Activated CD4-positive, alpha-beta memory T cell treated with anti-CD3 and anti-CD28 coated beads for 36 hours (primary cell): ENCODE results near the gene IL21R. TPM values are rescaled to one million over a fixed set of nuclear protein-coding genes. Genes with fewer than 3 reads are reported as not detected.

Experiments
- CTCF ChIA-PET: fragments of 350-600 bp; sonication (Branson Sonifier 250); formaldehyde crosslinking; loops from one replicate; lab custom pipeline; 2021; ENCODE audit warnings: antibody characterized with exemption, inconsistent platforms; lab: Charles Lee
- POLR2A ChIA-PET: fragments of 350-600 bp; sonication (Branson Sonifier 250); formaldehyde crosslinking; loops from one replicate; lab custom pipeline; 2021; ENCODE audit warnings: antibody characterized with exemption; lab: Charles Lee
- DNase-seq: peaks from one replicate; pipeline ENCODE4 v3.0.0-alpha.2; 2020
- H3K27ac Mint-ChIP-seq: one replicate; pipeline ENCODE4 v1.8.0; 2021; ENCODE audit warnings: mixed read lengths
- H3K27me3 Mint-ChIP-seq: one replicate; pipeline ENCODE4 v1.8.0; 2021; ENCODE audit warnings: mixed read lengths
- H3K36me3 Mint-ChIP-seq: one replicate; pipeline ENCODE4 v1.8.0; 2021; ENCODE audit warnings: mixed read lengths
- H3K4me1 Mint-ChIP-seq: one replicate; pipeline ENCODE4 v1.8.0; 2021; ENCODE audit warnings: low read depth, mixed read lengths
- H3K4me3 Mint-ChIP-seq: one replicate; pipeline ENCODE4 v1.8.0; 2021; ENCODE audit warnings: mild to moderate bottlenecking, mixed read lengths
- H3K9me3 Mint-ChIP-seq: one replicate; pipeline ENCODE4 v1.8.0; 2021; ENCODE audit warnings: mixed read lengths
- intact Hi-C: fragments of 100-400 bp; cut with micrococcal nuclease; formaldehyde crosslinking; loops from one replicate; pipeline ENCODE4 v1.15.1; 2023
- total RNA-seq, 2 experiments: library from RNA; stranded (reverse); gene quantifications; one replicate each; pipeline ENCODE4 v1.2.3, GENCODE V29; 2021

The IL21R gene
- 10 to 100 TPM; 55.0 to 55.9 TPM for total RNA-seq

- POLR2A ChIA-PET = interaction anchor here (0.9 to 5.6 kb wide), 14 partner anchors 10 to 167 kb away, joined by 3 to 87 read pairs (median 4); no protein-coding TSS in a partner anchor
- intact Hi-C loops = loop anchor here (1.0 to 2.0 kb wide), 4 partner anchors 15 to 165 kb away; no protein-coding TSS in a partner anchor
- Mint-ChIP-seq H3K27ac (peak within 1 kb of the TSS; percentile 96), H3K4me3 (peak within 1 kb of the TSS; percentile 100), H3K4me1 (peaks cover 43% of the 10 kb centered on the region), H3K9me3 (no peaks in the 10 kb centered on the region), H3K36me3 (peaks cover 43% of the 10 kb centered on the region), H3K27me3 (no peaks in the 10 kb centered on the region)
- peak; percentile 93 for DNase-seq
- CTCF ChIA-PET = interaction anchor here (1.0 to 8.5 kb wide), 6 partner anchors 27 to 171 kb away, joined by 3 to 75 read pairs (median 6); no protein-coding TSS in a partner anchor
Observed at GRCh38 chr16:27401768-27402568, at the start of gene IL21R. Gene IL21R, plus strand, starts transcription at chr16:27402174. Its CDS starts 27,898 bp downstream, at chr16:27430072.

GRCh38 chr16:27353853-27354252 lies 48.1 kb upstream of the IL21R start:
- Mint-ChIP-seq H3K4me3 (no peak overlapping the region), H3K27me3 (no peaks in the 10 kb centered on the region), H3K4me1 (peaks cover 2% of the 10 kb centered on the region), H3K9me3 (no peaks in the 10 kb centered on the region), H3K27ac (peak overlapping the region; percentile 57), H3K36me3 (peaks cover 89% of the 10 kb centered on the region)
- intact Hi-C loops = no loop called here
- CTCF ChIA-PET = interaction anchor here (3.0 kb wide), 1 partner anchor 119 kb away, joined by 43 read pairs; no protein-coding TSS in a partner anchor
- POLR2A ChIA-PET = no interaction called here
- no peak for DNase-seq

GRCh38 chr16:27355610-27356009 lies 46.4 kb upstream of the IL21R start:
- ChIA-PET CTCF (interaction anchor here (0.6 to 3.7 kb wide), 15 partner anchors 11 to 200 kb away, joined by 3 to 43 read pairs (median 3); partner anchors contain the start of gene KDM8), POLR2A (interaction anchor here (1.0 to 2.3 kb wide), 2 partner anchors 12 to 76 kb away, joined by 3 to 6 read pairs; no protein-coding TSS in a partner anchor)
- DNase-seq = peak; percentile 72
- peaks cover 2% of the 10 kb centered on the region for H3K4me1 Mint-ChIP-seq
- H3K36me3 Mint-ChIP-seq = peaks cover 86% of the 10 kb centered on the region
- H3K9me3 Mint-ChIP-seq = no peaks in the 10 kb centered on the region
- H3K4me3 Mint-ChIP-seq = no peak overlapping the region
- peak overlapping the region; percentile 38 for H3K27ac Mint-ChIP-seq
- intact Hi-C loops = loop anchor here (1.0 kb wide), 1 partner anchor 34 kb away; no protein-coding TSS in a partner anchor
- no peaks in the 10 kb centered on the region for H3K27me3 Mint-ChIP-seq

GRCh38 chr16:27356794-27357193 lies 45.2 kb upstream of the IL21R start:
- CTCF ChIA-PET = interaction anchor here (0.6 to 3.7 kb wide), 5 partner anchors 38 to 153 kb away, joined by 3 to 43 read pairs (median 5); no protein-coding TSS in a partner anchor
- no peaks in the 10 kb centered on the region for H3K9me3 Mint-ChIP-seq

DNA sequence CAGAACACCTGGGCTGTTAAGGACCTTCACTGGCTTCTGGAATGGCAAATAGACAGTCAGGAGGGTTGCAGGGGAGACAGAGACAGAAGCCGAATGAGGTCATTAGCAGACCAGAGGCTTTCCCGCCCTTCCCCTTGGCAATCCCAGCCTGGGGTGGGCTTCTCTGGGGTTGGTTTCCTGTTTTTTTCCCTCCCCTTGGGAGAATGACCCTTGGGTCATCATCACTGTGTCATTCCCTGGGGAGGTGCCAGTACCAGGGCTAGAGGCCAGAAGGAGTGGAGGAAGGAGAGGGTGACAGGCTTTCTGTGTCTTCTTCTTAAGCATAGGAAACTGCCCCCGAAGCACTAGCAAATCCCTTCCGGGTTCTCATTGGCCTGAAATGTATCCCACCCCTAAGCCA lies 42.9 kb upstream of the IL21R start:
- no peak for DNase-seq
- POLR2A ChIA-PET = no interaction called here
- intact Hi-C loops = no loop called here
- H3K27ac Mint-ChIP-seq = no peak overlapping the region
- CTCF ChIA-PET = no interaction called here
- H3K9me3 Mint-ChIP-seq = no peaks in the 10 kb centered on the region
- H3K4me1 Mint-ChIP-seq = peaks cover 14% of the 10 kb centered on the region
- H3K27me3 Mint-ChIP-seq = no peaks in the 10 kb centered on the region
- peaks cover 89% of the 10 kb centered on the region for H3K36me3 Mint-ChIP-seq
- no peak overlapping the region for H3K4me3 Mint-ChIP-seq

More at GRCh38 chr16:27356794-27357193, 45.2 kb upstream of the IL21R start:
- H3K4me1 Mint-ChIP-seq = peaks cover 2% of the 10 kb centered on the region
- H3K27me3 Mint-ChIP-seq = no peaks in the 10 kb centered on the region
- POLR2A ChIA-PET = interaction anchor here (2.3 kb wide), 1 partner anchor 11 kb away, joined by 6 read pairs; no protein-coding TSS in a partner anchor
- no peak for DNase-seq
- H3K4me3 Mint-ChIP-seq = no peak overlapping the region
- intact Hi-C loops = no loop called here
- peaks cover 87% of the 10 kb centered on the region for H3K36me3 Mint-ChIP-seq
- H3K27ac Mint-ChIP-seq = no peak overlapping the region

DNA sequence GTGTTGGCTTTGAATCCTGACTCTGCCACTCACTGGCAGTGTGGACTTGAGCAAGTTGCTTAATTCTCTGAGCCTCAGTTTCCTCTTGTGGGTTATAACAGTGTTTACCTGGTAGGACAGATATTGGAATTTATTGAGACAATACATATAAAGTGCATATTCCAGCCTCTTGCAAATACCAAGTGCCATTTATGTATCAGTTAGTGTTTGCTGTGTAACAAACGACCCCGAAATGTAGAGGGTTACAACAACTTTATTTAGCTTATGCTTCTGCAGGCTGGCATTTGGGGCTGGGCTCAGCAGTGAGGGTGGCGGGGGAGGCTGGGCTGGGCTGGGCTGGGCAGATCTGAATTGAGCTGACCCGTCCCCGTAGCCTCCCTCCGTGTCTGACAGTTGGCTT lies 42.4 kb upstream of the IL21R start:
- POLR2A ChIA-PET = no interaction called here

DNA sequence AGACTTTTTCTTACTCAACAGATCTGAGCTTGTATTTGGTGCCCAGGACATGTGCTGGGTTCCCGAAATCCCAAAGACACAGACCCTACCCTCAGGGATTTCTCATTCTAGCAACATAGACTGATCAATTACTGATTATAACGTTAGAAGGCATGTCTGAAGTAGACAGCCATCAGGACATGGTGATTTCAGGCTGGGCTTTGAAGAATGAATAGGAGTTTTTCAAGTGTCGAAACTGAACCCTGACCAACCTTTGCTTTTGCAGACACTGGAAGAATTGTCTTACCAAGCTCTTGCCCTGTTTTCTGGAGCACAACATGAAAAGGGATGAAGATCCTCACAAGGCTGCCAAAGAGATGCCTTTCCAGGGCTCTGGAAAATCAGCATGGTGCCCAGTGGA lies 40.0 kb upstream of the IL21R start:
- Mint-ChIP-seq H3K4me3 (no peak overlapping the region), H3K9me3 (no peaks in the 10 kb centered on the region), H3K27me3 (no peaks in the 10 kb centered on the region), H3K36me3 (peaks cover 75% of the 10 kb centered on the region), H3K4me1 (peaks cover 41% of the 10 kb centered on the region), H3K27ac (peak overlapping the region; percentile 9)
- POLR2A ChIA-PET = no interaction called here
- DNase-seq = no peak
- CTCF ChIA-PET = interaction anchor here (1.5 kb wide), 2 partner anchors 128 to 183 kb away, joined by 3 to 8 read pairs; no protein-coding TSS in a partner anchor
- intact Hi-C loops = no loop called here

More for the DNA sequence above, 42.4 kb upstream of the IL21R start:
- Mint-ChIP-seq H3K36me3 (peaks cover 89% of the 10 kb centered on the region), H3K27me3 (no peaks in the 10 kb centered on the region), H3K27ac (no peak overlapping the region), H3K9me3 (no peaks in the 10 kb centered on the region), H3K4me3 (no peak overlapping the region), H3K4me1 (peaks cover 19% of the 10 kb centered on the region)
- DNase-seq = no peak
- CTCF ChIA-PET = interaction anchor here (0.6 kb wide), 1 partner anchor 180 kb away, joined by 3 read pairs; no protein-coding TSS in a partner anchor
- intact Hi-C loops = no loop called here

- H3K4me3 Mint-ChIP-seq = no peak overlapping the region
- ChIA-PET CTCF (interaction anchor here (1.5 kb wide), 2 partner anchors 128 to 183 kb away, joined by 3 to 8 read pairs; no protein-coding TSS in a partner anchor), POLR2A (no interaction called here)
- H3K36me3 Mint-ChIP-seq = peaks cover 70% of the 10 kb centered on the region
- no peaks in the 10 kb centered on the region for H3K27me3 Mint-ChIP-seq
- intact Hi-C loops = no loop called here
- H3K4me1 Mint-ChIP-seq = peaks cover 48% of the 10 kb centered on the region
- no peak overlapping the region for H3K27ac Mint-ChIP-seq
- no peak for DNase-seq
- H3K9me3 Mint-ChIP-seq = no peaks in the 10 kb centered on the region
Observed at GRCh38 chr16:27362570-27363245, 39.3 kb upstream of the IL21R start.

- H3K4me3 Mint-ChIP-seq = no peak overlapping the region
- intact Hi-C loops = no loop called here
- DNase-seq = no peak
- H3K27ac Mint-ChIP-seq = no peak overlapping the region
- H3K9me3 Mint-ChIP-seq = no peaks in the 10 kb centered on the region
- H3K4me1 Mint-ChIP-seq = peaks cover 52% of the 10 kb centered on the region
- POLR2A ChIA-PET = no interaction called here
- CTCF ChIA-PET = interaction anchor here (1.5 kb wide), 1 partner anchor 129 kb away, joined by 3 read pairs; no protein-coding TSS in a partner anchor
- H3K36me3 Mint-ChIP-seq = peaks cover 65% of the 10 kb centered on the region
- no peaks in the 10 kb centered on the region for H3K27me3 Mint-ChIP-seq
Observed at GRCh38 chr16:27363246-27363632, 38.7 kb upstream of the IL21R start.

- peak overlapping the region; percentile 98 for H3K27ac Mint-ChIP-seq
- H3K27me3 Mint-ChIP-seq = no peaks in the 10 kb centered on the region
- CTCF ChIA-PET = no interaction called here
- no peak for DNase-seq
- H3K36me3 Mint-ChIP-seq = peaks cover 59% of the 10 kb centered on the region
- H3K4me1 Mint-ChIP-seq = peaks cover 56% of the 10 kb centered on the region
- intact Hi-C loops = no loop called here
- H3K9me3 Mint-ChIP-seq = no peaks in the 10 kb centered on the region
- no peak overlapping the region for H3K4me3 Mint-ChIP-seq
- POLR2A ChIA-PET = no interaction called here
Observed at GRCh38 chr16:27363797-27364196, 38.2 kb upstream of the IL21R start.

DNA sequence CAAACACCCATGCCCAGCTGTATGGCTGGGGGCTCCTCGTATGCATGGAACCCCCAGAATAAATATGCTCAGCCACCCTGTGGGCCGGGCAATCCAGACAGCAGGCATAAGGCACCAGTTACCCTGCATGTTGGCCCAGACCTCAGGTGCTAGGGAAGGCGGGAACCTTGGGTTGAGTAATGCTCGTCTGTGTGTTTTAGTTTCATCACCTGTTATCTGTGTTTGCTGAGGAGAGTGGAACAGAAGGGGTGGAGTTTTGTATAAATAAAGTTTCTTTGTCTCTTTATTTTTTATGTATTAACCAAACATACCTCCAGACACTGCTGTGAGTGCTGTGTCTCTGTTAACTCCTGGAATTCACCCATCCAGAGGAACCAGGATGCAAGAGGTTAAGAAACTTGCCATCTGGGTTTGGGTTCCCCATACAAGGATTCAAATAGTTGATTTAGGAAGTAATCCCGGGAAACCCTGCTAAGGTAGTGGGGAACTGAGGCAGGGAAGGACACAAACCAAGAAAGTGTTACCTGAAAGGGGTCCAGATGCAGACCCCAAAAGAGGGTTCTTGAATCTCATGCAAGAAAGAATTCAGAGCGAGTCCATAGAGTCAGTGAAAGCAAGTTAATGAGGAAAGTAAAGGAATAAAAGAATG lies 37.4 kb upstream of the IL21R start:
- intact Hi-C loops = loop anchor here (5.0 kb wide), 1 partner anchor 112 kb away; no protein-coding TSS in a partner anchor
- ChIA-PET CTCF (interaction anchor here (0.8 to 6.2 kb wide), 5 partner anchors 10 to 210 kb away, joined by 3 to 108 read pairs (median 35); no protein-coding TSS in a partner anchor), POLR2A (interaction anchor here (4.1 kb wide), 3 partner anchors 38 to 129 kb away, joined by 58 to 87 read pairs (median 61); partner anchors contain the start of gene IL21R)
- Mint-ChIP-seq H3K4me1 (peaks cover 63% of the 10 kb centered on the region), H3K36me3 (peaks cover 52% of the 10 kb centered on the region), H3K4me3 (peak overlapping the region; percentile 21), H3K27me3 (no peaks in the 10 kb centered on the region), H3K27ac (peak overlapping the region; percentile 98), H3K9me3 (peaks cover 1% of the 10 kb centered on the region)
- peak; percentile 41 for DNase-seq
